CD14-positive monocyte (primary cell): Measurements from ENCODE around the gene AEBP1. TPM values are rescaled to one million over a fixed set of nuclear protein-coding genes. Genes with fewer than 3 reads are reported as not detected.

Experiments
- DNase-seq, 3 donors: peaks; one replicate each; pipeline ENCODE4 v3.0.0-alpha.2; 2011 to 2022
- H2AFZ ChIP-seq: 2 replicates; pipeline ENCODE4 v1.6.0; 2012; ENCODE audit warnings: mild to moderate bottlenecking, low read depth, low read length, inconsistent platforms; ENCODE audit not compliant: insufficient read depth, poor library complexity, severe bottlenecking
- H3K27ac ChIP-seq, 2 donors: 1 replicate in 1 of 2; 2 replicates in 1 of 2; pipeline ENCODE4 v1.5.1; 2012 to 2013; ENCODE audit warnings: low read length in 2 of 2, control low read depth in 1 of 2, inconsistent platforms in 1 of 2, low read depth in 1 of 2, mild to moderate bottlenecking in 1 of 2
- H3K27me3 ChIP-seq, 2 donors: one replicate each; pipeline versions ENCODE4 v1.6.0 to v1.6.1; 2011 to 2013; ENCODE audit warnings: low read length in 2 of 2; ENCODE audit not compliant: control insufficient read depth in 2 of 2, insufficient read depth in 2 of 2
- H3K36me3 ChIP-seq, 2 donors: replicated peaks in 1 of 2; 1 replicate in 1 of 2; 2 replicates in 1 of 2; pipeline versions ENCODE4 v1.5.1 to v1.6.1; 2012 to 2013; ENCODE audit warnings: low read length in 2 of 2, control low read depth in 1 of 2, inconsistent platforms in 1 of 2, mild to moderate bottlenecking in 1 of 2; ENCODE audit not compliant: insufficient read depth in 2 of 2, control insufficient read depth in 1 of 2
- H3K4me1 ChIP-seq, 2 donors: 1 replicate in 1 of 2; 2 replicates in 1 of 2; pipeline versions ENCODE4 v1.5.1 to v1.6.1; 2012 to 2013; ENCODE audit warnings: low read length in 2 of 2, control low read depth in 1 of 2, inconsistent platforms in 1 of 2, mild to moderate bottlenecking in 1 of 2, moderate library complexity in 1 of 2; ENCODE audit not compliant: insufficient read depth in 2 of 2, control insufficient read depth in 1 of 2
- H3K4me2 ChIP-seq: replicated peaks from 2 replicates; pipeline ENCODE3; 2012; ENCODE audit warnings: low read length, moderate library complexity, mild to moderate bottlenecking; ENCODE audit not compliant: poor library complexity, severe bottlenecking; ENCODE audit errors: extremely low read depth
- H3K4me3 ChIP-seq, 3 experiments: fragments of 200-600 bp in 1 of 3; sonication (generic) in 1 of 3; replicated peaks in 1 of 3; 1 replicate in 2 of 3; 2 replicates in 1 of 3; pipeline ENCODE4 v1.5.1; 2011 to 2013; ENCODE audit warnings: low read length in 3 of 3, mild to moderate bottlenecking in 3 of 3, control low read depth in 2 of 3, low read depth in 2 of 3, inconsistent platforms in 1 of 3, moderate library complexity in 1 of 3
- H3K79me2 ChIP-seq: 2 replicates; pipeline ENCODE4 v1.6.0; 2012; ENCODE audit warnings: mild to moderate bottlenecking, control low read depth, inconsistent platforms, low read length, moderate library complexity; ENCODE audit not compliant: insufficient read depth
- H3K9ac ChIP-seq: 2 replicates; pipeline ENCODE4 v1.6.0; 2017; ENCODE audit warnings: low read length, mild to moderate bottlenecking; ENCODE audit not compliant: insufficient read depth, poor library complexity, severe bottlenecking
- H3K9me3 ChIP-seq, 2 donors: replicated peaks in 1 of 2; 1 replicate in 1 of 2; 2 replicates in 1 of 2; pipeline versions ENCODE4 v1.5.1 to v1.6.1; 2012 to 2013; ENCODE audit warnings: low read length in 2 of 2, control low read depth in 1 of 2; ENCODE audit not compliant: control insufficient read depth in 1 of 2, insufficient read depth in 1 of 2
- H4K20me1 ChIP-seq: 2 replicates; pipeline ENCODE4 v1.6.0; 2012; ENCODE audit warnings: mild to moderate bottlenecking, low read length, control low read depth, moderate library complexity; ENCODE audit not compliant: insufficient read depth
- H3K27ac Mint-ChIP-seq, 7 donors: one replicate each; pipeline ENCODE4 v1.8.0; 2020; ENCODE audit warnings: mild to moderate bottlenecking in 7 of 7, mixed read lengths in 7 of 7, moderate library complexity in 6 of 7, inconsistent platforms in 2 of 7
- H3K27me3 Mint-ChIP-seq, 3 donors: one replicate each; pipeline ENCODE4 v1.8.0; 2021 to 2022; ENCODE audit warnings: low read depth in 3 of 3, mild to moderate bottlenecking in 3 of 3, mixed read lengths in 3 of 3, moderate library complexity in 3 of 3, inconsistent platforms in 1 of 3
- H3K36me3 Mint-ChIP-seq, 2 donors: one replicate each; pipeline ENCODE4 v1.8.0; 2020; ENCODE audit warnings: mixed read lengths in 2 of 2, inconsistent platforms in 1 of 2, mild to moderate bottlenecking in 1 of 2
- H3K4me1 Mint-ChIP-seq: one replicate; pipeline ENCODE4 v1.8.0; 2020; ENCODE audit warnings: mild to moderate bottlenecking, mixed read lengths
- H3K4me3 Mint-ChIP-seq, 2 donors: one replicate each; pipeline ENCODE4 v1.8.0; 2020; ENCODE audit warnings: mild to moderate bottlenecking in 2 of 2, mixed read lengths in 2 of 2, moderate library complexity in 1 of 2
- H3K9me3 Mint-ChIP-seq, 7 donors: one replicate each; pipeline ENCODE4 v1.8.0; 2020 to 2022; ENCODE audit warnings: mixed read lengths in 7 of 7, mild to moderate bottlenecking in 6 of 7, moderate library complexity in 6 of 7, inconsistent platforms in 2 of 7
- CTCF ChIP-seq: fragments of 200-600 bp; IDR thresholded peaks from one replicate; pipeline ENCODE4 v1.8.0; 2022; ENCODE audit warnings: antibody characterized with exemption, mild to moderate bottlenecking
- WGBS: methylation state at CpG from one replicate; pipeline ENCODE4 v1.1.5; 2013; ENCODE audit warnings: missing lambda C conversion rate; ENCODE audit not compliant: insufficient coverage; 5-methylcytosine and 5-hydroxymethylcytosine counted together
- intact Hi-C, 2 donors: fragments of 100-400 bp; cut with micrococcal nuclease; formaldehyde crosslinking; loops; one replicate each; pipeline versions ENCODE4 v1.15.0 to v1.15.1; 2023
- polyA plus RNA-seq, 3 donors: library from polyadenylated mRNA; depleted of rRNA in 1 of 3; unstranded in 2 of 3; stranded (reverse) in 1 of 3; fragments of 300-500 nt in 2 of 3; fragments of >200 nt in 1 of 3; fragmentation: Illumina TruSeq in 2 of 3; gene quantifications; 1 replicate in 2 of 3; 2 replicates in 1 of 3; pipeline ENCODE4 v1.2.3, GENCODE V29; 2012 to 2021

Gene AEBP1
- polyA plus RNA-seq, 3 donors, result 0.08 TPM; not detected in 2

GRCh38 chr7:44145969-44146911 is 42.1 kb downstream of the AEBP1 start:
- H3K4me1 ChIP-seq, result peaks cover 11 to 14% of the 10 kb centered on the region in 2 donors
- Mint-ChIP-seq H3K4me1 (peaks cover 14% of the 10 kb centered on the region), H3K27ac (peak overlapping the region in 1 of 7 donors; percentile 25), H3K4me3 (peak overlapping the region; percentile 67 to 81), H3K36me3 (no peaks in the 10 kb centered on the region), H3K27me3 (peaks cover 23 to 42% (median 37%) of the 10 kb centered on the region in 3 donors), H3K9me3 (peaks cover 0 to 9% (median 0%) of the 10 kb centered on the region in 7 donors)
- H2AFZ ChIP-seq, result peak overlapping the region; percentile 71
- 18% methylated on average over 45 of the region's 65 CpGs for WGBS
- peaks cover 0 to 3% of the 10 kb centered on the region in 2 donors for H3K9me3 ChIP-seq
- H3K79me2 ChIP-seq, result no peaks in the 10 kb centered on the region
- no peaks in the 10 kb centered on the region for H3K36me3 ChIP-seq
- no peaks in the 10 kb centered on the region for H4K20me1 ChIP-seq
- intact Hi-C loops, result no loop called here
- no peak overlapping the region for H3K27ac ChIP-seq
- H3K9ac ChIP-seq, result no peak overlapping the region
- no peak for TF ChIP-seq CTCF
- peak overlapping the region; percentile 67 for H3K4me2 ChIP-seq
- peaks cover 0 to 37% of the 10 kb centered on the region in 2 donors for H3K27me3 ChIP-seq
- DNase-seq, result peak; percentile 4 to 41 (median 38)
- peak overlapping the region in 1 of 3 experiments; percentile 58 for H3K4me3 ChIP-seq

- H3K4me1 Mint-ChIP-seq, result peaks cover 14% of the 10 kb centered on the region
- H3K4me1 ChIP-seq, result peaks cover 11 to 14% of the 10 kb centered on the region in 2 donors
- intact Hi-C loops, result no loop called here
- H2AFZ ChIP-seq, result no peak overlapping the region
- no peaks in the 10 kb centered on the region for H3K36me3 Mint-ChIP-seq
- H3K9me3 Mint-ChIP-seq, result peaks cover 0 to 9% (median 0%) of the 10 kb centered on the region in 7 donors
- WGBS, result 76% methylated on average over 8 of the region's 33 CpGs
- H3K79me2 ChIP-seq, result no peaks in the 10 kb centered on the region
- no peak overlapping the region for H3K4me3 ChIP-seq
- H3K27ac Mint-ChIP-seq, result no peak overlapping the region
- peaks cover 23 to 40% (median 37%) of the 10 kb centered on the region in 3 donors for H3K27me3 Mint-ChIP-seq
- no peak overlapping the region for H3K9ac ChIP-seq
- no peaks in the 10 kb centered on the region for H4K20me1 ChIP-seq
- TF ChIP-seq CTCF, result no peak
- DNase-seq, result no peak
- H3K27me3 ChIP-seq, result peaks cover 0 to 37% of the 10 kb centered on the region in 2 donors
- no peaks in the 10 kb centered on the region for H3K36me3 ChIP-seq
- no peak overlapping the region for H3K4me3 Mint-ChIP-seq
- H3K27ac ChIP-seq, result no peak overlapping the region
- H3K4me2 ChIP-seq, result no peak overlapping the region
- peaks cover 0 to 3% of the 10 kb centered on the region in 2 donors for H3K9me3 ChIP-seq
Measured at GRCh38 chr7:44147026-44147991, 43.2 kb downstream of the AEBP1 start.
